SK-N-SH (cell line): ENCODE data around the gene DSE.

ENCODE experiments used
- CTCF ChIP-seq: fragments of 200-600 bp; sonication (generic); IDR thresholded peaks from 2 replicates; pipeline ENCODE4 v1.6.1; 2017; ENCODE audit warnings: antibody characterized with exemption, mild to moderate bottlenecking, moderate library complexity
- EZH2phosphoT487 ChIP-seq: fragments of 200-600 bp; sonication (generic); IDR thresholded peaks from 2 replicates; pipeline ENCODE4 v1.6.1; 2017; ENCODE audit warnings: low read depth, mixed run types, mild to moderate bottlenecking, antibody characterized with exemption, moderate library complexity, borderline replicate concordance
- REST ChIP-seq: IDR thresholded peaks from 2 replicates; pipeline ENCODE4 v1.6.1; 2012; ENCODE audit warnings: mild to moderate bottlenecking, low read depth, low read length, moderate library complexity

GRCh38 chr6:116374586-116374985 is 3.8 kb downstream of the DSE start:
- TF ChIP-seq CTCF (no peak), EZH2phosphoT487 (no peak), REST (no peak)
